Suppressor macrophage treated with lipopolysaccharide for 1 hour (primary cell): ENCODE data around the gene SH3BGRL.
"Not testable (repeated sequence)": the region's sequence is repeated elsewhere in the genome, so short reads cannot be mapped to it uniquely, and the experiment has no call there.

Experiments
- DNase-seq, 3 donors: peaks; one replicate each; pipeline ENCODE4 v3.0.0-alpha.2; 2020 to 2022

Gene SH3BGRL

DNA sequence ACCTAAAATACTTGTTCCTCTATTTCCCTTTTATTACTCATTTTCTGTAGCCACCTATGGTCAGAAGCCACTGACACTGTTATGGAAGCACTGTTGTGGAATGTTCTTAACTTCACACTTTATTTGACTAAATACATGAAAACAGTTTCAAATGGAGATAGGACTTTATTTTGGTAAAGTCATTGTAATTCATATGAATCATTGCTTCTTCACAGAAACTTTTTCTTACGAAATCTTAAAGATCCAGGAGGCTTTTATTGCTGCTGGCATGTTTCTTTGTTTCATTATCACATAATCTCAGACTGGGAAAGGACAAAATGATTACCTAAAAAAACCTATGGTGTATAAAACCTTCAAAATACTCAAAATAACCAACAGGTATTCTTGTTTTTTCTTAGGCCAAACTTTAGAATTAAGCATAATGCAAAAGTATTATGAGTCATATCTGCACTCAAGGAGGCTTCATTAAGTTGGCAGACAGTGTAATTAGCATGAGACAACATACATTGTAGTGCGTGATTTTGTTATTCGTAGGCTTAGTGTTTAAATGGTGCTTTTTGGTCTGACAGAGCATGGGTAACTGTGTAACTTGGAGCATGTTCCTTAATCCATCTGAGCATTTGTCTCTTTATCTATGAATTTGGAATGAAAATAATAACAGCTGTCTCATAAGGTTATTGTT, 58.0 kb downstream of the SH3BGRL start:
- DNase-seq: peak in 2 of 3 donors; percentile 16 to 37

- DNase-seq: no peak
Observed at GRCh38 chrX:81261576-81261975, 59.7 kb downstream of the SH3BGRL start.

- no peak for DNase-seq
Observed at GRCh38 chrX:81263059-81263458, 61.2 kb downstream of the SH3BGRL start.

DNA sequence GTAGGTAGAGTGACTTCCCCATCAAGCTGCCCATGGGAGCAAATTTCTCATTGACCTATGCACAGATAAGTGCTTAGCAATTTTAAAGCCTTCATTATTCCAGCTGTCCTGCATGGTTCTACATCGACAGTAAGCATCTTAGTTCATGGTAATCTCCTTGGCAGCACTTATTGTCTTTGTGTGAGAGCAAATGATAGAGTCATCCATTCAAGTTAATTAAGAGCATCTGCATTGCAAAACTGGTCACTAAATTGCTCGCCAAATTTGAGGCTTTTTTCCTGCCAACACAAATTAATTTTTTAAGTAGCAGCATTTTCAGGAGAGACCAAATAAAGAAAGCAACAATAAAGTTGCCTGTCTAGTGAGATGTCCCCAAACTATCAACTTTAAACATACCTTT, 76.7 kb downstream of the SH3BGRL start:
- DNase-seq: no peak

DNA sequence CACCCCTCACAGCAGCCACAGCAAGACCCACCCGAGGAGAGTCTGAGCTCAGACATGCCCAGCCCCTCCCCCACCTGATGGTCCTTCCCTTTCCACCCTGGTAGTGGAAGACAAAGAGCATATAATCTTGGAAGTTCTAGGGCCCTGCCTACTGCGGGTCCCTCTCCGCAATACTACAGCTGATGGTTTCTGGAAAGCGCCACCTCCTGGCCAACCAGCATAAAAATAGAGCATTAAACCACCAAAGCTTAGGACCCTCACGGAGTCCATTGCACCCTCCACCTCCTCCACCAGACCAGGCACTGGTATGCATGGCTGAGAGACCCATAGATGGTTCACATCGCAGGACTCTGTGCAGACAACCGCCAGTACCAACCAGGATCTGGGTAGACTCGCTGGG, 78.2 kb downstream of the SH3BGRL start:
- no peak for DNase-seq

DNA sequence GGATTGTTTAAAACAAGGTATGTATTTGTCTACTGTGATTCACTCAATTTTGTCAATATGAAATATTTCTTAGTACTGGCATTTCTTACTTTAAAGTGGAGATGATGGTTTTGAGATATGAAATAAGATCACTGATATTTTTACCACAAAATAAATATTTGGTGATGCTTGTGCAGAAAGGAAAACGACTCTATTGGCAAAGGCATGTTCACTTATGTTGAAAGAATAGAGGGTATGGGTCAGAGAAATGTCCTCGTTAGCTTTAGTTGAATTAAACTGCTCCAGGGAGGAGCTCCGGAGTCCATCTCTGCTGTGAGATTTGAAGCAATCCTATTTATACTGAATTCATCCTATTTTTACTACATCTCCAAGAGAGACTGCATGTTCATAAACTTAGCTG, 84.2 kb downstream of the SH3BGRL start:
- no peak for DNase-seq

DNA sequence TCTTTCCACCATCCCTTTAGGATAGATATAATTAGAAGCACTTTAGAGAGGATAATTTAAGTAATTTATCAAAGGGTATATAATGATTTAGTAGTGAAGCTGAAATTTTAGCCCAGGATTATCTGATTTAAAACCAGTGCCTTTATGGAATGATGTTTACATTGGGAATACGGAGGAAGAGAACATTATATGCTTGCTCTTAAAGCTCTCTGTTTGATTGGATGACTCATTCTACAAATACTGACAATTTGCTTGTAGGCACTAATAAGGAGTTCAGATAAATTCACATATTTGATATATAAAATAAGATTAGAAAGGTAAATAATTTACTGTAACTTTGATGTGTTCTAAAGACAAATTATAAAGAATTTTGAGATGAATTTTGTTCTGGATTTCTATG, 84.7 kb downstream of the SH3BGRL start:
- no peak for DNase-seq

GRCh38 chrX:81291996-81292395, 90.1 kb downstream of the SH3BGRL start:
- DNase-seq: no peak

- DNase-seq: no peak
Observed at GRCh38 chrX:81294101-81294500, 92.2 kb downstream of the SH3BGRL start.

DNA sequence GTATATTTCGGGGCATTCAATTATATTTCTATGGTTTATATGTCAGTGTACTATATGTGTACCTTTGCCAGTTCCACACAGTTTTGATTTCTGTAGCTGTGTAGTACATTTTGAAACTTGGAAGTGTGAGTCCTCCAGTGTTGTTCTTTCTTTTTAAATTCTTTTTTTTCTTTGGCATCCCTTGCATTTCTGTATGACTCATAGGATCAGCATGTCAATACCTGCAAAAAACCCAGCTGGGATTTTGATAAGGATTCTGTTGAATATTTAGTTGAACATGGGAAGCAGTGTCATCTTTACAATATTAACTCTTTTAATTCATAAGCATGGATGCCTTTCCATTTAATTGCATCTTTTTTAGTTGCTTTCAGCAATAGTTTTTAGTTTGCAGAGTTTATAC, 100.0 kb downstream of the SH3BGRL start:
- DNase-seq: no peak

- DNase-seq: peak; percentile 7 to 18 (median 10)
Observed at GRCh38 chrX:81304563-81304962, 102.7 kb downstream of the SH3BGRL start.

GRCh38 chrX:81305240-81305639, 103.3 kb downstream of the SH3BGRL start:
- no peak for DNase-seq

DNA sequence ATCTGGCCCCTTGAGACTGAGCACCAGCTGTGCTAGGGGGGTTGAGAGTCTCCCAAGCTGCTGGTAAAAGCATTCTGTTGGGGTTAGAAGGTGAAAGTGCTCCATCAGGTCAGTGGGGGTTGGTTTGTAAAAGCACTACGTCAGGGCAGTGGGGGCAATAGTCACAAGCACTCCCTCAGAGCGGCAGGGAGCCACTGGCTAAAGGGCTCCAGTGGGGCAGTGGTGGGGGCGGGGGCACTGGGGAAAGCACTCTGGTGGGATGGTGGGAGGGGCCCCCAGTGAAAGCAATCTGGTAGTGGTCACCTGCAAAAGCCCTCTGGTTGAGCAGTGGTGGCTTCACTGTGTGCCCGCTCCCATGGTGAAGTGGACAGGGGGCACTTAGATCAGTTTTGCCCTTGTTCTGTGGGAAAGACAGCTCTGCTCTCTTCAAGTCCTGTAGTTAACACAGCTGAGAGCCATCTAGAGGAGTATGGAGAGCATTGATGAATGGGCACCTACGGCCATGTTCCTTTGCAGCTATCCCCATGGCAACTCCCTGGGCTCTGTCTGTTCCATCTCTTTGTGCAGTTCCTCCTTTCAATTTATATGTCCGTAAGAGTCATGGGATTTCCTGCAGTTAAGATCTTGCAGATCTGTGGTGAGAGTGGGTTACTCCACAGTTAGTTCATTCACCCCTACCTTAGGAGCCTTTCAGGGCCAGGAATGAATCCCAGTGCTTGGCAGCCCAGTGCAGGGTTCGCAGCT, 106.4 kb downstream of the SH3BGRL start:
- DNase-seq: peak; percentile 18 to 38 (median 24)

DNA sequence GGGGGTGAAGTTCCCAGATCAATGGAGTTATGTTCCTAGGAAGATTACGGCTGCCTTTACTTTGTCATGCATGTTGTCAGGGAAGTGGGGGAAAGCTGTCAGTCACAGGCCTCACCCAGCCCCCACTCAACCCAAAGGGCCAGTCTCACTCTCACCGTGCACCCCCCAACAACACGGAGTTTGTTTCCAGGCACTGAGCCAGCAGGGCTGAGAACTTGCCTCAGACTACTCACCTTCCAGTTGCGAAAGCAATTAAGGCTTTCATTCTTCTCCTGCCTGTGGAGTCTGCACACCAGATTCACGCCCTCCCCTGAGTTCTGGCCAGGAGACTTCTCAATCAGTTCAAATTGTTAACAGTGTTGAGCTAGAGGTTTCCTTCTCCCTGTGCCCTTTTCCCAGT, 114.3 kb downstream of the SH3BGRL start:
- no peak for DNase-seq

GRCh38 chrX:81331653-81332052, 129.8 kb downstream of the SH3BGRL start:
- DNase-seq: not testable (repeated sequence)

DNA sequence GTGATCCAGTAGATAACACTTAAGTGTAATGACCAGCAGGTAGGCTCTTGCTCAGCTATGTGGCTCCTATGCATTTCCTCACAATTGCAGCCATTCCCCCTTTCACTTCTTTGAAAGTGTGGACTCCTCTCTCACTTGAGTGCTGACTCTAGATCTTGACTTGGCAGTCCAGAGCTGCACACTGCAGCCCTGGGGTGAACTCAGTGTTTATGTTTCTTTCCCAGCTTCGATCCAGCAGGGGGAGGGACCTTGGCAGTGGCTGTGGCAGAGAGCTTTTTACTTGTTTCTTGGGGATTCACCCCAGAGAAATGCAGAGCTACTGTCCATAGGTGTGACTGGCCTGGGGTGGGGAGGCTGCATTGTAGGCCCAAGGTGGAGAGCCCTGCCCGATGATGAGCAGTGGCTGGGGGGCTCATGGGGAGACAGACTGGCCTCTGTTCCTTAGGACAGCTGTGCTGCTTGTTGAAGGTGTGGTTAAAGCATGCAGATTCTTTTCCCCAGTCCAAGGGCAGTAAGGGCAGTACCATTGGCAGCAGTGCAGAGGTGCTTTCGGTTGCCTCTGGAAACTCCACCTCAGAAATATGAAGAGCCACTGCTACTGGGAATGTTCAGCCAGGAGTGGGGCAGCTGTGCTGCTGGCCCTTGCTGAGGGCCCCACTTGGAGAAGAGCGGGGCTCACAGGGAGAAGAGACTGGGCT, 134.7 kb downstream of the SH3BGRL start:
- no peak for DNase-seq

- no peak for DNase-seq
Observed at GRCh38 chrX:81337805-81338204, 135.9 kb downstream of the SH3BGRL start.

DNA sequence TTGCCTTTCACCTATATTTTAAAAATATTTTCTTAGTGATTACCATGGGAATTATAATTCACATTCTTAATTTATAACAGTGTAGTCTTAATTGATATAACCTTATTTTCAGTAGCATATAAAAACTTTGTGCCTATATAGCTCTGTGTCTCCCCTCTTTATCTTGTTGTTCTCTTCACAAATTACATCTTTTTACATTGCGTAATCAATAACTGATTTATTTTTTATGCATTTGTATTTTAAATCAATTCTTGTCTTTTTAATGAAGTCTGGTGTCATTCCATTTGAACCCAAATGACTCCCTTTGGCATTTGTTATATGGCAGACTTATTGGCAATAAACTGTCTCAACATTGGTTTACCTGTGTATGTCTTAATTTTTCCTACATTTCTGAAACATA, 137.0 kb downstream of the SH3BGRL start:
- DNase-seq: no peak

DNA sequence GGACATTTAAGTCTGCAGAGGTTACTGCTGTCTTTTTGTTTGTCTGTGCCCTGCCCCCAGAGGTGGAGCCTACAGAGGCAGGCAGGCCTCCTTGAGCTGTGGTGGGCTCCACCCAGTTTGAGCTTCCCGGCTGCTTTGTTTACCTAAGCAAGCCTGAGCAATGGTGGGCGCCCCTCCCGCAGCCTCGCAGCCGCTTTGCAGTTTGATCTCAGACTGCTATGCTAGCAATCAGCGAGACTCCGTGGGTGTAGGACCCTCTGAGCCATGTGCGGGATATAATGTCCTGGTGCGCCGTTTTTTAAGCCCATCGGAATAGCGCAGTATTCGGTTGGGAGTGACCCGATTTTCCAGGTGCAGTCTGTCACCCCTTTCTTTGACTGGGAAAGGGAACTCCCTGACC, 143.4 kb downstream of the SH3BGRL start:
- not testable (repeated sequence) for DNase-seq
